Neural cell (in vitro differentiated cells): ENCODE data around the gene CFAP210. TPM values are rescaled to one million over a fixed set of nuclear protein-coding genes. Genes with fewer than 3 reads are reported as not detected.
"Not testable (repeated sequence)": the region's sequence is repeated elsewhere in the genome, so short reads cannot be mapped to it uniquely, and the experiment has no call there.

ENCODE experiments used
- H2AFZ ChIP-seq: fragments of 200-600, 300-800 bp; sonication (generic), shearing (Covaris generic); 2 replicates; pipeline ENCODE4 v1.6.0; 2014; ENCODE audit warnings: low read depth, mild to moderate bottlenecking, antibody characterized with exemption, low read length, moderate library complexity
- H3F3A ChIP-seq: fragments of 200-600 bp; shearing (Covaris generic); 2 replicates; pipeline ENCODE4 v1.6.1; 2016; ENCODE audit warnings: mild to moderate bottlenecking, moderate library complexity, mixed read lengths, antibody characterized with exemption, low read length; ENCODE audit not compliant: insufficient read depth, poor library complexity, severe bottlenecking
- H3K27ac ChIP-seq: fragments of 200-600, 300-800 bp; sonication (generic), shearing (Covaris generic); 2 replicates; pipeline ENCODE4 v1.5.1; 2014; ENCODE audit warnings: mild to moderate bottlenecking, low read length, moderate library complexity
- H3K27me3 ChIP-seq: fragments of 300-800, 200-600 bp; sonication (generic), shearing (Covaris generic); 2 replicates; pipeline ENCODE4 v1.6.0; 2014; ENCODE audit warnings: mild to moderate bottlenecking, low read depth, low read length, moderate library complexity; ENCODE audit not compliant: insufficient read depth
- H3K36me3 ChIP-seq: fragments of 300-800, 200-600 bp; sonication (generic), shearing (Covaris generic); 2 replicates; pipeline ENCODE4 v1.5.1; 2014; ENCODE audit warnings: mild to moderate bottlenecking, antibody characterized with exemption, low read length, moderate library complexity; ENCODE audit not compliant: insufficient read depth
- H3K4me2 ChIP-seq: fragments of 300-800, 200-600 bp; sonication (generic), shearing (Covaris generic); 2 replicates; pipeline ENCODE4 v1.6.0; 2014; ENCODE audit warnings: mild to moderate bottlenecking, low read length
- H3K4me3 ChIP-seq: fragments of 300-800, 200-600 bp; sonication (generic), shearing (Covaris generic); 2 replicates; pipeline ENCODE4 v1.5.1; 2014; ENCODE audit warnings: mild to moderate bottlenecking, low read length, moderate library complexity
- H3K79me2 ChIP-seq: fragments of 200-600 bp; shearing (Covaris generic); replicated peaks from 2 replicates; pipeline ENCODE4 v1.6.0; 2014; ENCODE audit warnings: mild to moderate bottlenecking, low read length, moderate library complexity; ENCODE audit not compliant: insufficient read depth
- H3K9ac ChIP-seq: fragments of 300-800, 200-600 bp; sonication (generic), shearing (Covaris generic); 2 replicates; pipeline ENCODE4 v1.6.1; 2016; ENCODE audit warnings: mild to moderate bottlenecking, low read length, mixed read lengths
- H3K9me2 ChIP-seq: fragments of 200-600 bp; shearing (Covaris generic); 2 replicates; pipeline ENCODE4 v1.6.1; 2016; ENCODE audit warnings: mild to moderate bottlenecking, low read length, mixed read lengths; ENCODE audit not compliant: insufficient read depth
- H3K9me3 ChIP-seq: fragments of 200-600, 300-800 bp; sonication (generic), shearing (Covaris generic); 2 replicates; pipeline ENCODE4 v1.6.1; 2016; ENCODE audit warnings: mild to moderate bottlenecking, mixed run types, low read length, moderate library complexity, mixed read lengths
- H4K20me1 ChIP-seq: fragments of 200-600 bp; shearing (Covaris generic); 2 replicates; pipeline ENCODE4 v1.6.1; 2016; ENCODE audit warnings: mild to moderate bottlenecking, mixed run types; ENCODE audit not compliant: insufficient read depth
- EP300 ChIP-seq: fragments of 450-650 bp; conservative IDR thresholded peaks from 2 replicates; pipeline ENCODE4 v1.6.1; 2014; ENCODE audit warnings: antibody characterized with exemption, mild to moderate bottlenecking, moderate library complexity; ENCODE audit not compliant: poor library complexity, severe bottlenecking
- EZH2 ChIP-seq: fragments of 200-600, 300-800 bp; shearing (Covaris generic), sonication (generic); IDR thresholded peaks from 2 replicates; pipeline ENCODE4 v1.6.1; 2014; ENCODE audit warnings: antibody characterized with exemption, low read length, borderline replicate concordance, mild to moderate bottlenecking; ENCODE audit not compliant: insufficient read depth, poor library complexity, severe bottlenecking
- MXI1 ChIP-seq: fragments of 450-650 bp; conservative IDR thresholded peaks from 2 replicates; pipeline ENCODE4 v1.6.1; 2014; ENCODE audit warnings: antibody characterized with exemption, mild to moderate bottlenecking; ENCODE audit not compliant: poor library complexity, severe bottlenecking
- POLR2AphosphoS5 ChIP-seq: IDR thresholded peaks from 2 replicates; pipeline ENCODE4 v1.6.1; 2012
- RAD21 ChIP-seq: fragments of 450-650 bp; conservative IDR thresholded peaks from 2 replicates; pipeline ENCODE4 v1.6.1; 2014; ENCODE audit warnings: antibody characterized with exemption, mild to moderate bottlenecking, moderate library complexity
- SMC3 ChIP-seq: fragments of 450-650 bp; conservative IDR thresholded peaks from 2 replicates; pipeline ENCODE4 v1.6.1; 2014; ENCODE audit warnings: antibody characterized with exemption, mild to moderate bottlenecking, moderate library complexity; ENCODE audit not compliant: poor library complexity
- TAF1 ChIP-seq: IDR thresholded peaks from 2 replicates; pipeline ENCODE4 v1.6.1; 2012; ENCODE audit warnings: low read depth
- polyA plus RNA-seq: library from polyadenylated mRNA; depleted of rRNA; stranded (reverse); fragments of >200 nt; gene quantifications from 2 replicates; pipeline ENCODE4 v1.2.3, GENCODE V29; 2014
- TF ChIP-seq, protein P1 (sequence below): fragments of 450-650 bp; IDR thresholded peaks from 2 replicates; pipeline ENCODE4 v1.5.1; 2014; ENCODE audit warnings: antibody characterized with exemption, mild to moderate bottlenecking, moderate library complexity; ENCODE audit not compliant: poor library complexity, severe bottlenecking
- TF ChIP-seq, protein P2 (sequence below): IDR thresholded peaks from 2 replicates; pipeline ENCODE4 v1.6.1; 2012; ENCODE audit warnings: borderline replicate concordance

The CFAP210 gene
- polyA plus RNA-seq, 1 donor from 2014 or later, result 0.20 TPM

DNA sequence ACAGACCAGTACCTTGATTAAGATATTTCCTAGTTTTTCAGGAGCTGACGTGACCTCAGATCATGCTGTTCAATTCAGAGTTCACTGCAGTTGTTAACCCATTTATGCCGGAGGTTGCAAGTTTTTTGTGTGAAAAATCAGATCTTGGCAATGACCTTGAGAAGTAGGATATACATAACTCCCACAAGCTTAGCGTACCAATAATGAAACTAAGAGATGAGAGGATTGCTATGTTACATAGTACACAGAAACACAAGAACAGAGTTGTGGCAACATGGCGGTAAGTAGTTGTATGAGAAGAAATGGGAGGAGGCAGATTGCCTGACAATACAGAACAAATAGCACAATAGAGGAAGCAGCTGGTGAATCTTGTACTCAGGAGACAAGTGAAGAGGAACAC, 71.0 kb downstream of the CFAP210 start:
- H4K20me1 ChIP-seq, result no peaks in the 10 kb centered on the region
- H3K9ac ChIP-seq, result no peak overlapping the region
- H3K79me2 ChIP-seq, result no peaks in the 10 kb centered on the region
- H2AFZ ChIP-seq, result no peak overlapping the region
- no peaks in the 10 kb centered on the region for H3K9me3 ChIP-seq
- H3F3A ChIP-seq, result no peaks in the 10 kb centered on the region
- TF ChIP-seq EP300, result no peak
- no peak for TF ChIP-seq POLR2AphosphoS5
- TF ChIP-seq, protein P1, sequence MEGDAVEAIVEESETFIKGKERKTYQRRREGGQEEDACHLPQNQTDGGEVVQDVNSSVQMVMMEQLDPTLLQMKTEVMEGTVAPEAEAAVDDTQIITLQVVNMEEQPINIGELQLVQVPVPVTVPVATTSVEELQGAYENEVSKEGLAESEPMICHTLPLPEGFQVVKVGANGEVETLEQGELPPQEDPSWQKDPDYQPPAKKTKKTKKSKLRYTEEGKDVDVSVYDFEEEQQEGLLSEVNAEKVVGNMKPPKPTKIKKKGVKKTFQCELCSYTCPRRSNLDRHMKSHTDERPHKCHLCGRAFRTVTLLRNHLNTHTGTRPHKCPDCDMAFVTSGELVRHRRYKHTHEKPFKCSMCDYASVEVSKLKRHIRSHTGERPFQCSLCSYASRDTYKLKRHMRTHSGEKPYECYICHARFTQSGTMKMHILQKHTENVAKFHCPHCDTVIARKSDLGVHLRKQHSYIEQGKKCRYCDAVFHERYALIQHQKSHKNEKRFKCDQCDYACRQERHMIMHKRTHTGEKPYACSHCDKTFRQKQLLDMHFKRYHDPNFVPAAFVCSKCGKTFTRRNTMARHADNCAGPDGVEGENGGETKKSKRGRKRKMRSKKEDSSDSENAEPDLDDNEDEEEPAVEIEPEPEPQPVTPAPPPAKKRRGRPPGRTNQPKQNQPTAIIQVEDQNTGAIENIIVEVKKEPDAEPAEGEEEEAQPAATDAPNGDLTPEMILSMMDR, result no peak
- TF ChIP-seq RAD21, result no peak
- no peak overlapping the region for H3K4me2 ChIP-seq
- no peak overlapping the region for H3K4me3 ChIP-seq
- H3K27me3 ChIP-seq, result no peaks in the 10 kb centered on the region
- no peaks in the 10 kb centered on the region for H3K36me3 ChIP-seq
- no peaks in the 10 kb centered on the region for H3K9me2 ChIP-seq
- no peak overlapping the region for H3K27ac ChIP-seq

DNA sequence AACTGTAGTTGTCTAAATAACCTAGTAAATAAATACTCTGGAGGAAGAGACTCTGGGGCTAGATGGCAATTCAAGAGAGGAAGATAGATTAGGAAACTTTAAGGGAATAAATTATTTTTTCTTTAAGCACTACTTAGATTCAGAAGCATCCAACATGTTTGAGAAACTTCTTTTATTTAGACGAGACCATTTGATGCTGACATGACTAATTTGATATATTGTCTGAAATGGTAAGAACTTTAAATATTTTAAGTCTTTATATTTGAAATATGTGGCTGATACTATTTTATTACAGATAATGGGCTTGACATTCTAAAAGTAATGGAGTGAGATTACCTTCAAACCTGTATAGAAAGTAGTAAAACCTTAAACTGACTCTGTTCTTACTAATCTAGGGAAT, 73.7 kb downstream of the CFAP210 start:
- Histone ChIP-seq H3K27ac (no peak overlapping the region), H4K20me1 (no peaks in the 10 kb centered on the region), H3K27me3 (no peaks in the 10 kb centered on the region), H2AFZ (no peak overlapping the region), H3K79me2 (no peaks in the 10 kb centered on the region), H3K9me3 (no peaks in the 10 kb centered on the region), H3K4me3 (no peak overlapping the region), H3K4me2 (no peak overlapping the region), H3K9me2 (no peaks in the 10 kb centered on the region), H3F3A (no peaks in the 10 kb centered on the region), H3K36me3 (no peaks in the 10 kb centered on the region), H3K9ac (no peak overlapping the region)
- TF ChIP-seq RAD21, result no peak
- no peak for TF ChIP-seq SMC3
- no peak for TF ChIP-seq TAF1
- no peak for TF ChIP-seq EP300
- TF ChIP-seq EZH2, result no peak
- no peak for TF ChIP-seq POLR2AphosphoS5
- TF ChIP-seq, protein P1, result no peak
- no peak for TF ChIP-seq MXI1

DNA sequence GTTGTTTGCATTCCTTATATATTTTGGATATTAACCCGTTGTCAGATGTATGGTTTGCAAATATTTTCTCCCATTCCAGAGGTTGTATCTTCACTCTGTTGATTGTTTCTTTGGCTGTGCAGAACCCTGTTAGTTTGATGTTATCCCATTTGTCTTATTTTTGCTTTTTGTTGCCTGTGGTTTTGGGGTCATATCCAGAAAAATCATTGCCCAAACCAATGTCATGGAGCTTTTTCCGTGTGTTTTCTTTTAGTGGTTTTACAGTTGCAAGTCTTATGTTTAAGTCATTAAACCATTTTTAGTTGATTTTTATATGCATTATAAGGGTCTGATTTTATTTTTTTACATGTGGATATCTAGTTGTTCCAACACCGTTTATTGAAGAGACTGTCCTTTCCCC, 74.3 kb downstream of the CFAP210 start:
- Histone ChIP-seq H3K4me2 (no peak overlapping the region), H3F3A (no peaks in the 10 kb centered on the region), H3K36me3 (no peaks in the 10 kb centered on the region), H3K9me2 (no peaks in the 10 kb centered on the region), H3K9ac (no peak overlapping the region), H3K27ac (no peak overlapping the region), H3K4me3 (no peak overlapping the region), H4K20me1 (no peaks in the 10 kb centered on the region), H3K27me3 (no peaks in the 10 kb centered on the region), H3K9me3 (no peaks in the 10 kb centered on the region), H3K79me2 (no peaks in the 10 kb centered on the region), H2AFZ (no peak overlapping the region)
- TF ChIP-seq TAF1 (no peak), RAD21 (no peak), POLR2AphosphoS5 (no peak), EZH2 (no peak), SMC3 (no peak), MXI1 (no peak), EP300 (no peak)
- TF ChIP-seq, protein P1, result no peak
- TF ChIP-seq, protein P2, sequence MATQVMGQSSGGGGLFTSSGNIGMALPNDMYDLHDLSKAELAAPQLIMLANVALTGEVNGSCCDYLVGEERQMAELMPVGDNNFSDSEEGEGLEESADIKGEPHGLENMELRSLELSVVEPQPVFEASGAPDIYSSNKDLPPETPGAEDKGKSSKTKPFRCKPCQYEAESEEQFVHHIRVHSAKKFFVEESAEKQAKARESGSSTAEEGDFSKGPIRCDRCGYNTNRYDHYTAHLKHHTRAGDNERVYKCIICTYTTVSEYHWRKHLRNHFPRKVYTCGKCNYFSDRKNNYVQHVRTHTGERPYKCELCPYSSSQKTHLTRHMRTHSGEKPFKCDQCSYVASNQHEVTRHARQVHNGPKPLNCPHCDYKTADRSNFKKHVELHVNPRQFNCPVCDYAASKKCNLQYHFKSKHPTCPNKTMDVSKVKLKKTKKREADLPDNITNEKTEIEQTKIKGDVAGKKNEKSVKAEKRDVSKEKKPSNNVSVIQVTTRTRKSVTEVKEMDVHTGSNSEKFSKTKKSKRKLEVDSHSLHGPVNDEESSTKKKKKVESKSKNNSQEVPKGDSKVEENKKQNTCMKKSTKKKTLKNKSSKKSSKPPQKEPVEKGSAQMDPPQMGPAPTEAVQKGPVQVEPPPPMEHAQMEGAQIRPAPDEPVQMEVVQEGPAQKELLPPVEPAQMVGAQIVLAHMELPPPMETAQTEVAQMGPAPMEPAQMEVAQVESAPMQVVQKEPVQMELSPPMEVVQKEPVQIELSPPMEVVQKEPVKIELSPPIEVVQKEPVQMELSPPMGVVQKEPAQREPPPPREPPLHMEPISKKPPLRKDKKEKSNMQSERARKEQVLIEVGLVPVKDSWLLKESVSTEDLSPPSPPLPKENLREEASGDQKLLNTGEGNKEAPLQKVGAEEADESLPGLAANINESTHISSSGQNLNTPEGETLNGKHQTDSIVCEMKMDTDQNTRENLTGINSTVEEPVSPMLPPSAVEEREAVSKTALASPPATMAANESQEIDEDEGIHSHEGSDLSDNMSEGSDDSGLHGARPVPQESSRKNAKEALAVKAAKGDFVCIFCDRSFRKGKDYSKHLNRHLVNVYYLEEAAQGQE, result no peak

DNA sequence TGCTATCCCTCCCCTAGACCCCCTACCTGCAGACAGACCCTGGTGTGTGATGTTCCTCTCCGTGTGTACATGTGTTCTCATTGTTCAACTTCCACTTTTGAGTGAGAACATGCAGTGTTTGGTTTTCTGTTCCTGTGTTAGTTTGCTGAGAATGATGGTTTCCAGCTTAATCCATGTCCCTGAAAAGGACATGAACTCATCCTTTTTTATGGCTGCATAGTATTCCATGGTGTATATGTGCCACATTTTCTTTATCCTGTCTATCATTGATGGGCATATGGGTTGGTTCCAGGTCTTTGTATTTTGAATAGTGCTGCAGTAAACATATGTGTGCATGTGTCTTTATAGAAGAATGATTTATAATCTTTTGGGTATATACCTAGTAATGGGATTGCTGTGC, 78.2 kb downstream of the CFAP210 start:
- H3K9me3 ChIP-seq, H3K27me3 ChIP-seq, H3K4me2 ChIP-seq, H3K36me3 ChIP-seq, H3K9ac ChIP-seq, H3K9me2 ChIP-seq, H3K27ac ChIP-seq, H4K20me1 ChIP-seq, H3F3A ChIP-seq, H3K79me2 ChIP-seq, H2AFZ ChIP-seq, H3K4me3 ChIP-seq: not testable (repeated sequence)
